Breast epithelium (tissue), 4 donors: ENCODE measurements around the gene RTN4RL1. TPM values are rescaled to one million over a fixed set of nuclear protein-coding genes. Genes with fewer than 3 reads are reported as not detected.

Experiments
- DNase-seq, 2 donors: peaks; one replicate each; pipeline ENCODE4 v3.0.0-alpha.2; 2019; ENCODE audit warnings: low spot score in 2 of 2
- H3K27ac ChIP-seq, 2 donors: fragments of 200-600 bp; sonication (generic) in 1 of 2; one replicate each; pipeline ENCODE4 v1.5.1; 2016 to 2019; ENCODE audit warnings: mild to moderate bottlenecking in 1 of 2
- H3K27me3 ChIP-seq, 2 donors: fragments of 200-600 bp; sonication (generic) in 1 of 2; one replicate each; pipeline versions ENCODE4 v1.5.1 to v1.6.0; 2017 to 2019; ENCODE audit warnings: control low read depth in 1 of 2, mild to moderate bottlenecking in 1 of 2
- H3K36me3 ChIP-seq: fragments of 200-600 bp; one replicate; pipeline ENCODE4 v1.5.1; 2019
- H3K4me1 ChIP-seq, 2 donors: fragments of 200-600 bp; sonication (generic); one replicate each; pipeline ENCODE4 v1.5.1; 2016 to 2019; ENCODE audit warnings: control low read depth in 1 of 2
- H3K4me3 ChIP-seq, 3 donors: fragments of 200-600 bp; sonication (generic); 1 replicate in 2 of 3; 2 replicates in 1 of 3; pipeline ENCODE4 v1.5.1; 2016 to 2019; ENCODE audit warnings: mild to moderate bottlenecking in 3 of 3, moderate library complexity in 2 of 3
- H3K9me3 ChIP-seq, 2 donors: fragments of 200-600 bp; sonication (generic) in 1 of 2; one replicate each; pipeline ENCODE4 v1.5.1; 2016 to 2019; ENCODE audit warnings: control low read depth in 1 of 2
- POLR2A ChIP-seq: fragments of 450-650 bp; IDR thresholded peaks from one replicate; pipeline ENCODE4 v1.6.1; 2016; ENCODE audit warnings: antibody characterized with exemption, mild to moderate bottlenecking, moderate library complexity
- POLR2AphosphoS5 ChIP-seq, 3 donors: sonication (generic); formaldehyde crosslinking; IDR thresholded peaks; one replicate each; pipeline ENCODE4 v1.6.1; 2017; ENCODE audit warnings: antibody characterized with exemption in 3 of 3
- intact Hi-C: fragments of 100-400 bp; cut with DNase I; formaldehyde crosslinking; loops from one replicate; pipeline ENCODE4 v1.15.1; 2023; ENCODE audit warnings: low total_unique reads
- total RNA-seq, 3 donors: library from RNA; depleted of rRNA; stranded (reverse); fragments of >200 nt; gene quantifications; one replicate each; pipeline ENCODE4 v1.1.0, GENCODE V29; 2016
- TF ChIP-seq, protein P1 (sequence below), 3 donors: fragments of 450-650 bp; IDR thresholded peaks; one replicate each; pipeline ENCODE4 v1.5.1; 2016 to 2017; ENCODE audit warnings: antibody characterized with exemption in 3 of 3, mild to moderate bottlenecking in 3 of 3, moderate library complexity in 3 of 3

The RTN4RL1 gene
- total RNA-seq, 3 donors from 2014 or later: 3.8 to 19.6 (median 14.1) TPM

DNA sequence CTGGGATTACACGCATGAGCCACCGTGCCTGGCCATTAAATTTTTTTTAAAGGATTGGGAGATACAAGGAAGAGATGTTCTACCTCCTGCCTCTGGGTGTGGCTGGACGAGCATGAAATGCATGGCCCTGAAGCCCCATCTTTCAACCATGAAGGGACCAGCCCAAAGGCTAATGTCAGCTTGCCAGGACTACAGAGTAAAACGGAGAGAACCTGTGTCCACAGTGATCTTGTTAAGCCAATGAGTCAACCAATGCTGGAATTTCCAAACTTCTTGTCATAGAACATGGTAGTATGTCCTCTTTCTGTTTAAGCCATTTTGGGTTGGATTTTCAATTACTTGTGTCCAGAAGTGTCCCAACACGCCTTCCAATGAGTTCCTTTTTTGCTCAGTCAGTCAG is 71.3 kb downstream of the RTN4RL1 start:
- intact Hi-C loops: no loop called here

DNA sequence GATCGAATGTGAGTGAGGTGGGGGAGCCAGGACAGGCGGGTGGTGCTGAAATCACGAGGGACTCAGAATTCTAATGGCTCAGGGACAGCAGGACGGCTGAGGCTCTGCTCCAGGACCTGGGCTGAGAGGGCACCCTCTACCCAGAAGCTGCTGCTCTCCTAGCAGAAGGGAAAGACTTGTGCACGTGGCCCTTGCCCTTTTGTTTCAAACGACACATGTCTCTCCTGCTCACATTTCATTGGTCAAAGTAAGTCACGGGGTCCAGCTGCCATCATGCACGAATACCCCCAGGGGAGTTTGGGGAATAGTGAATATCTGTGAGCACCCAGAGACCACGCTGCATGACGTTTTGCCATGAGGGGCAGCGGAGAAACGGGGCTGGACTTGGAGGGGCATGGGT is 73.2 kb downstream of the RTN4RL1 start:
- Histone ChIP-seq H3K36me3 (no peaks in the 10 kb centered on the region), H3K9me3 (no peaks in the 10 kb centered on the region), H3K27me3 (no peaks in the 10 kb centered on the region), H3K4me1 (no peaks in the 10 kb centered on the region), H3K27ac (no peak overlapping the region), H3K4me3 (no peak overlapping the region)
- intact Hi-C loops: no loop called here
- TF ChIP-seq POLR2AphosphoS5 (IDR thresholded peaks at IDR 0.05) (no peak), POLR2A (no peak)
- TF ChIP-seq, protein P1, sequence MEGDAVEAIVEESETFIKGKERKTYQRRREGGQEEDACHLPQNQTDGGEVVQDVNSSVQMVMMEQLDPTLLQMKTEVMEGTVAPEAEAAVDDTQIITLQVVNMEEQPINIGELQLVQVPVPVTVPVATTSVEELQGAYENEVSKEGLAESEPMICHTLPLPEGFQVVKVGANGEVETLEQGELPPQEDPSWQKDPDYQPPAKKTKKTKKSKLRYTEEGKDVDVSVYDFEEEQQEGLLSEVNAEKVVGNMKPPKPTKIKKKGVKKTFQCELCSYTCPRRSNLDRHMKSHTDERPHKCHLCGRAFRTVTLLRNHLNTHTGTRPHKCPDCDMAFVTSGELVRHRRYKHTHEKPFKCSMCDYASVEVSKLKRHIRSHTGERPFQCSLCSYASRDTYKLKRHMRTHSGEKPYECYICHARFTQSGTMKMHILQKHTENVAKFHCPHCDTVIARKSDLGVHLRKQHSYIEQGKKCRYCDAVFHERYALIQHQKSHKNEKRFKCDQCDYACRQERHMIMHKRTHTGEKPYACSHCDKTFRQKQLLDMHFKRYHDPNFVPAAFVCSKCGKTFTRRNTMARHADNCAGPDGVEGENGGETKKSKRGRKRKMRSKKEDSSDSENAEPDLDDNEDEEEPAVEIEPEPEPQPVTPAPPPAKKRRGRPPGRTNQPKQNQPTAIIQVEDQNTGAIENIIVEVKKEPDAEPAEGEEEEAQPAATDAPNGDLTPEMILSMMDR (IDR thresholded peaks at IDR 0.05): no peak
- no peak for DNase-seq

More for the DNA sequence above, 71.3 kb downstream of the RTN4RL1 start:
- Histone ChIP-seq H3K4me3 (no peak overlapping the region), H3K36me3 (no peaks in the 10 kb centered on the region), H3K27me3 (no peaks in the 10 kb centered on the region), H3K9me3 (no peaks in the 10 kb centered on the region), H3K27ac (no peak overlapping the region), H3K4me1 (no peaks in the 10 kb centered on the region)
- TF ChIP-seq, protein P1 (IDR thresholded peaks at IDR 0.05): no peak
- TF ChIP-seq POLR2AphosphoS5 (IDR thresholded peaks at IDR 0.05) (no peak), POLR2A (no peak)
- DNase-seq: no peak

GRCh38 chr17:1949754-1950153 is 75.4 kb downstream of the RTN4RL1 start:
- Histone ChIP-seq H3K36me3 (no peaks in the 10 kb centered on the region), H3K4me1 (no peaks in the 10 kb centered on the region), H3K9me3 (no peaks in the 10 kb centered on the region), H3K27me3 (no peaks in the 10 kb centered on the region), H3K4me3 (no peak overlapping the region), H3K27ac (no peak overlapping the region)
- TF ChIP-seq POLR2A (no peak), POLR2AphosphoS5 (IDR thresholded peaks at IDR 0.05) (no peak)
- TF ChIP-seq, protein P1 (IDR thresholded peaks at IDR 0.05): no peak
- intact Hi-C loops: no loop called here
- DNase-seq: no peak

GRCh38 chr17:1948517-1948825 is 76.7 kb downstream of the RTN4RL1 start:
- Histone ChIP-seq H3K4me1 (no peaks in the 10 kb centered on the region), H3K9me3 (no peaks in the 10 kb centered on the region), H3K27me3 (no peaks in the 10 kb centered on the region), H3K36me3 (no peaks in the 10 kb centered on the region), H3K4me3 (no peak overlapping the region), H3K27ac (no peak overlapping the region)
- DNase-seq: no peak
- no peak for TF ChIP-seq POLR2A
- TF ChIP-seq POLR2AphosphoS5 (IDR thresholded peaks at IDR 0.05): no peak
- TF ChIP-seq, protein P1 (IDR thresholded peaks at IDR 0.05): no peak
- intact Hi-C loops: no loop called here

DNA sequence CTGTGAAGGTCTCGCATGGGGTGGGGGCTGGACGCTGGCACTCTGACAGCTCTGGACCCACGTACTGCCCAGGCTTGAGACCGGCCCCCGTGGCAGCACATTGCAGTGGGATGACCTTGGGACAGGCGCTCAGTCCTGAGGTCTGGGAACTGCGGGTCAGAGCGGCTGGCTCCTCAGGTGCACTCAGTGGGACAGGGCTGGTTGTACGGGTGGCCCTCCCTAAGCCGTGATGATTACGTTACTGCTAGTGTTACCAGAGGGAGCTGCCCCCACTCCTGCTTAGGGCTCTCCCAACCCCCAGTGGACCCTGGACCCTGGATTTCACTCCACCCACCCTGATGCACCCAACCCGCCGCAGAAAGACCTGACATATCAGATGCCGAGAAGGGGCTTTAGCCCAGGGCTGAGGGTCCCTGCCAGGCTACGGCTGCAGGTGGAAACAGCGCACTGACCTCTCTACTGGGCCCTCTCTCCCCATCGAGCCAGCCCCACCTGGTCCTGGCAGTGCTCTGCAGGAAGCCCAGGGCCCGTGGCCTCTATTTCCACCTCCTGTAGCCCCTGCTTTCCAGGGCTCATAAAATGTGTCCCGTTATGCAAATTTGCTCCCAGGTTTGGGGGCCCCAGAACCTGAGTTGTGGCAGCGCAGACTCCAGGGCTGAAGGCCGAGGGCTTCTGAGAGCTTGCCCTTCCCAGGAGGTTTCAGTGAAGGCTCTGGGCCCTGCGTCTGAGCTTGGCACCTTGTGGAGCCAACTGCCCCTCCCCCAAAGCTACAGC is 77.2 kb downstream of the RTN4RL1 start:
- Histone ChIP-seq H3K36me3 (no peaks in the 10 kb centered on the region), H3K27ac (no peak overlapping the region), H3K9me3 (no peaks in the 10 kb centered on the region), H3K4me3 (no peak overlapping the region), H3K4me1 (no peaks in the 10 kb centered on the region), H3K27me3 (no peaks in the 10 kb centered on the region)
- intact Hi-C loops: no loop called here
- no peak for DNase-seq
- TF ChIP-seq POLR2A: no peak
- TF ChIP-seq, protein P1 (IDR thresholded peaks at IDR 0.05): no peak
- TF ChIP-seq POLR2AphosphoS5 (IDR thresholded peaks at IDR 0.05): no peak
